IMR-90 (cell line): ENCODE data around the gene ADRA2C. TPM values are rescaled to one million over a fixed set of nuclear protein-coding genes. Genes with fewer than 3 reads are reported as not detected.

ENCODE experiments used
- ATAC-seq: fragments of 200-7000 bp; cut with Tn5 transposase; 2 replicates; pipeline ENCODE4 v1.9.1; 2020; ENCODE audit warnings: low read depth, mild to moderate bottlenecking, moderate library complexity
- BruUV-seq: library from RNA; stranded (reverse); fragments of 400-500 nt; replicated peaks from 2 replicates; lab custom pipeline; 2021; lab: Mats Ljungman, UMichigan
- CTCF ChIA-PET: fragments of 300-600 bp; formaldehyde crosslinking; extraction: SDS; loops from one replicate; lab custom pipeline; 2021; ENCODE audit warnings: antibody characterized with exemption; lab: Yijun Ruan, JAX
- POLR2A ChIA-PET: fragments of 300-600 bp; sonication (Branson Sonifier 250); formaldehyde crosslinking; loops from one replicate; lab custom pipeline; 2022; ENCODE audit warnings: antibody characterized with exemption; ENCODE audit not compliant: unreplicated experiment; lab: Charles Lee
- DNase-seq: peaks from one replicate; pipeline ENCODE4 v3.0.0; 2013
- H2AFZ ChIP-seq: replicated peaks from 2 replicates; pipeline ENCODE3; 2013; ENCODE audit warnings: low read length, mild to moderate bottlenecking; ENCODE audit not compliant: poor library complexity
- H2AK5ac ChIP-seq: 2 replicates; pipeline ENCODE4 v1.6.1; 2013; ENCODE audit warnings: low read depth, low read length, inconsistent platforms
- H2AK9ac ChIP-seq: replicated peaks from 2 replicates; pipeline ENCODE3; 2013; ENCODE audit warnings: mild to moderate bottlenecking, low read depth, low read length, moderate library complexity; ENCODE audit not compliant: poor library complexity
- H2BK120ac ChIP-seq: 2 replicates; pipeline ENCODE4 v1.6.1; 2013; ENCODE audit warnings: low read depth, low read length, inconsistent platforms
- H2BK15ac ChIP-seq: 3 replicates; pipeline ENCODE4 v1.6.1; 2013; ENCODE audit warnings: low read depth, low read length, inconsistent platforms
- H2BK20ac ChIP-seq: 2 replicates; pipeline ENCODE4 v1.6.1; 2013; ENCODE audit warnings: low read depth, mild to moderate bottlenecking, inconsistent platforms, low read length, moderate library complexity
- H2BK5ac ChIP-seq: 2 replicates; pipeline ENCODE4 v1.6.1; 2013; ENCODE audit warnings: mild to moderate bottlenecking, low read depth, low read length, inconsistent platforms; ENCODE audit not compliant: poor library complexity, severe bottlenecking
- H3K14ac ChIP-seq: replicated peaks from 2 replicates; pipeline ENCODE4 v1.6.1; 2013; ENCODE audit warnings: low read depth, low read length, inconsistent platforms
- H3K18ac ChIP-seq: 2 replicates; pipeline ENCODE4 v1.6.1; 2013; ENCODE audit warnings: low read depth, low read length, control low read depth
- H3K23ac ChIP-seq: 2 replicates; pipeline ENCODE4 v1.6.1; 2013; ENCODE audit warnings: low read depth, low read length, inconsistent platforms
- H3K27ac ChIP-seq: 2 replicates; pipeline ENCODE4 v1.5.1; 2013; ENCODE audit warnings: mild to moderate bottlenecking, control low read depth, low read length; ENCODE audit not compliant: insufficient read depth
- H3K27me3 ChIP-seq: 2 replicates; pipeline ENCODE4 v1.6.1; 2013; ENCODE audit warnings: low read length; ENCODE audit not compliant: control insufficient read depth, insufficient read depth
- H3K36me3 ChIP-seq: 2 replicates; pipeline ENCODE4 v1.6.1; 2013; ENCODE audit warnings: low read length, mixed read lengths; ENCODE audit not compliant: control insufficient read depth, insufficient read depth
- H3K4ac ChIP-seq: 2 replicates; pipeline ENCODE4 v1.6.1; 2013; ENCODE audit warnings: low read depth, low read length, inconsistent platforms
- H3K4me1 ChIP-seq: 2 replicates; pipeline ENCODE4 v1.6.1; 2013; ENCODE audit warnings: low read length, mixed read lengths; ENCODE audit not compliant: control insufficient read depth, insufficient read depth
- H3K4me2 ChIP-seq: 2 replicates; pipeline ENCODE4 v1.6.1; 2013; ENCODE audit warnings: low read depth, mild to moderate bottlenecking, control low read depth, low read length, moderate library complexity
- H3K4me3 ChIP-seq: 2 replicates; pipeline ENCODE4 v1.5.1; 2013; ENCODE audit warnings: low read depth, mild to moderate bottlenecking, control low read depth, low read length, moderate library complexity; ENCODE audit not compliant: insufficient read depth
- H3K56ac ChIP-seq: 2 replicates; pipeline ENCODE4 v1.6.1; 2013; ENCODE audit warnings: low read length, inconsistent platforms; ENCODE audit not compliant: insufficient read depth; ENCODE audit errors: extremely low read depth
- H3K79me1 ChIP-seq, 2 experiments: 2 replicates each; pipeline ENCODE4 v1.6.1; 2013; ENCODE audit warnings: low read length in 2 of 2, inconsistent platforms in 1 of 2, low read depth in 1 of 2
- H3K9ac ChIP-seq: 2 replicates; pipeline ENCODE4 v1.6.1; 2013; ENCODE audit warnings: low read depth, low read length, control low read depth
- H3K9me1 ChIP-seq: 2 replicates; pipeline ENCODE4 v1.6.1; 2013; ENCODE audit warnings: low read length, inconsistent platforms; ENCODE audit not compliant: insufficient read depth
- H3K9me3 ChIP-seq: 2 replicates; pipeline ENCODE4 v1.6.1; 2013; ENCODE audit warnings: low read length; ENCODE audit not compliant: control insufficient read depth, insufficient read depth
- H4K20me1 ChIP-seq: 2 replicates; pipeline ENCODE4 v1.6.1; 2013; ENCODE audit warnings: low read length, inconsistent platforms; ENCODE audit not compliant: insufficient read depth
- H4K5ac ChIP-seq: 2 replicates; pipeline ENCODE4 v1.6.1; 2013; ENCODE audit warnings: mild to moderate bottlenecking, low read depth, low read length, control low read depth
- H4K8ac ChIP-seq, 2 experiments: 2 replicates each; pipeline ENCODE4 v1.6.1; 2013; ENCODE audit warnings: low read depth in 2 of 2, low read length in 2 of 2, control low read depth in 1 of 2, inconsistent platforms in 1 of 2
- H4K91ac ChIP-seq: 2 replicates; pipeline ENCODE4 v1.6.1; 2013; ENCODE audit warnings: low read depth, low read length, inconsistent platforms; ENCODE audit not compliant: insufficient read depth
- BHLHE40 ChIP-seq: fragments of 150-350 bp; IDR thresholded peaks from 2 replicates; pipeline ENCODE4 v1.6.1; 2016; ENCODE audit warnings: mild to moderate bottlenecking, low read depth, low read length
- CEBPB ChIP-seq: IDR thresholded peaks from 2 replicates; pipeline ENCODE4 v1.6.1; 2012; ENCODE audit warnings: low read depth, low read length, improper control_type of control experiment
- CHD1 ChIP-seq: IDR thresholded peaks from 2 replicates; pipeline ENCODE4 v1.6.1; 2012; ENCODE audit warnings: low read depth, low read length, improper control_type of control experiment
- CTCF ChIP-seq: conservative IDR thresholded peaks from 2 replicates; pipeline ENCODE4 v1.5.1; 2012; ENCODE audit warnings: mild to moderate bottlenecking, low read depth, low read length, improper control_type of control experiment
- MAFK ChIP-seq: IDR thresholded peaks from 2 replicates; pipeline ENCODE4 v1.6.1; 2012; ENCODE audit warnings: low read depth, low read length, improper control_type of control experiment
- MAZ ChIP-seq: IDR thresholded peaks from 2 replicates; pipeline ENCODE4 v1.6.1; 2012; ENCODE audit warnings: low read depth, mild to moderate bottlenecking, low read length, improper control_type of control experiment, moderate library complexity, borderline replicate concordance
- MXI1 ChIP-seq: IDR thresholded peaks from 2 replicates; pipeline ENCODE4 v1.6.1; 2012; ENCODE audit warnings: low read depth, mild to moderate bottlenecking, low read length, moderate library complexity, borderline replicate concordance
- POLR2A ChIP-seq: IDR thresholded peaks from 2 replicates; pipeline ENCODE4 v1.6.1; 2012; ENCODE audit warnings: mild to moderate bottlenecking, low read depth, low read length
- RAD21 ChIP-seq: IDR thresholded peaks from 2 replicates; pipeline ENCODE4 v1.6.1; 2012; ENCODE audit warnings: low read length, improper control_type of control experiment
- RCOR1 ChIP-seq: IDR thresholded peaks from 2 replicates; pipeline ENCODE4 v1.6.1; 2012; ENCODE audit warnings: mild to moderate bottlenecking, low read length, improper control_type of control experiment; ENCODE audit not compliant: insufficient replicate concordance
- RFX5 ChIP-seq: IDR thresholded peaks from 2 replicates; pipeline ENCODE4 v1.8.0; 2012; ENCODE audit warnings: low read depth, mild to moderate bottlenecking, low read length, moderate library complexity
- SMC3 ChIP-seq: fragments of 150-350 bp; IDR thresholded peaks from 2 replicates; pipeline ENCODE4 v1.6.1; 2016; ENCODE audit warnings: low read depth, mild to moderate bottlenecking, antibody characterized with exemption, low read length, moderate library complexity
- USF2 ChIP-seq: fragments of 150-350 bp; IDR thresholded peaks from 2 replicates; pipeline ENCODE4 v1.6.1; 2017; ENCODE audit warnings: mild to moderate bottlenecking, antibody characterized with exemption, low read length, low read depth
- WGBS, 2 experiments: methylation state at CpG; one replicate each; pipeline versions ENCODE4 v1.1.5 to v1.1.7; 2013; ENCODE audit warnings: missing lambda C conversion rate in 2 of 2; ENCODE audit not compliant: insufficient read length in 1 of 2; ENCODE audit errors: extremely low coverage in 2 of 2; 5-methylcytosine and 5-hydroxymethylcytosine counted together
- dilution Hi-C: fragments of 300-500 bp; cut with HindIII; formaldehyde crosslinking; loops from one replicate; pipeline ENCODE4 v1.14.3; 2018; ENCODE audit warnings: low sequenced_read_pairs; ENCODE audit not compliant: unreplicated experiment
- in situ Hi-C: fragments of 300-500 bp; cut with MboI; formaldehyde crosslinking; loops from 3 replicates; pipeline ENCODE4 v1.14.3; 2019; ENCODE audit warnings: low sequenced_read_pairs, inconsistent platforms, mixed read lengths
- intact Hi-C: fragments of 100-400 bp; cut with micrococcal nuclease; formaldehyde crosslinking; loops from 2 replicates; pipeline ENCODE4 v1.10.0; 2022
- polyA plus RNA-seq, 3 experiments: library from polyadenylated mRNA; depleted of rRNA; stranded (reverse); fragments of >200 nt; gene quantifications; 2 replicates each; pipeline ENCODE4 v1.2.3, GENCODE V29; 2012; ENCODE audit warnings: low replicate concordance in 1 of 3
- total RNA-seq: library from RNA; depleted of rRNA; stranded (reverse); fragments of >200 nt; gene quantifications from 2 replicates; pipeline ENCODE4 v1.2.3, GENCODE V29; 2012

Gene ADRA2C
- total and polyA plus RNA-seq, 2 of the 4 experiments (the other 2 are of a cell fraction) = under 0.01 to 0.14 TPM

- no TSS peak for BruUV-seq
- ATAC-seq = no peak
- DNase-seq = no peak
Observed at GRCh38 chr4:3746701-3747580, 19.2 kb upstream of the ADRA2C start.

More at GRCh38 chr4:3746701-3747580, 19.2 kb upstream of the ADRA2C start:
- no peaks in the 10 kb centered on the region for H3K4me1 ChIP-seq
- H3K4me3 ChIP-seq = no peak overlapping the region
- no peak overlapping the region for H3K18ac ChIP-seq
- no peak overlapping the region for H2AK5ac ChIP-seq
- no peaks in the 10 kb centered on the region for H4K20me1 ChIP-seq
- no peak overlapping the region for H4K91ac ChIP-seq
- H3K36me3 ChIP-seq = no peaks in the 10 kb centered on the region
- ChIA-PET POLR2A (no interaction called here), CTCF (interaction anchor here (0.7 to 1.0 kb wide), 2 partner anchors 17 to 196 kb away, joined by 3 to 4 read pairs; no protein-coding TSS in a partner anchor)
- H2AK9ac ChIP-seq = no peak overlapping the region
- H3K23ac ChIP-seq = no peak overlapping the region
- no peak overlapping the region for H3K14ac ChIP-seq
- no peak overlapping the region for H3K56ac ChIP-seq
- no peak overlapping the region for H3K4ac ChIP-seq
- WGBS, 2 experiments = 23% methylated on average over 3 of the region's 23 CpGs; no CpG with 5 or more reads in 1 of the 2 experiments
- H3K27ac ChIP-seq = no peak overlapping the region
- dilution Hi-C loops (no loop called here), in situ Hi-C loops (no loop called here), intact Hi-C loops (no loop called here)
- H3K9me1 ChIP-seq = no peaks in the 10 kb centered on the region
- no peak for TF ChIP-seq MXI1
- TF ChIP-seq CHD1 = no peak
- no peak for TF ChIP-seq BHLHE40
- TF ChIP-seq RAD21 = no peak
- TF ChIP-seq MAZ = no peak
- no peak for TF ChIP-seq MAFK
- TF ChIP-seq CEBPB = no peak
- no peak for TF ChIP-seq USF2
- TF ChIP-seq RCOR1 = no peak
- TF ChIP-seq CTCF = no peak
- TF ChIP-seq RFX5 = no peak
- no peak for TF ChIP-seq POLR2A
- no peak for TF ChIP-seq SMC3
- H4K8ac ChIP-seq = no peak overlapping the region
- H2BK5ac ChIP-seq = no peak overlapping the region
- H3K79me1 ChIP-seq = no peaks in the 10 kb centered on the region
- H3K4me2 ChIP-seq = no peak overlapping the region
- no peak overlapping the region for H3K9ac ChIP-seq
- H2BK120ac ChIP-seq = no peak overlapping the region
- H2BK20ac ChIP-seq = no peak overlapping the region
- no peak overlapping the region for H4K5ac ChIP-seq
- H3K9me3 ChIP-seq = peaks cover 8% of the 10 kb centered on the region
- H2BK15ac ChIP-seq = no peak overlapping the region
- H2AFZ ChIP-seq = no peak overlapping the region
- H3K27me3 ChIP-seq = peaks cover 65% of the 10 kb centered on the region
